Dendritic cell treated with granulocyte-macrophage colony-stimulating factor and Interleukin-4, amounts not matched to agents 40 ng/mL and 50 ng/mL, for 4 days (primary cell): ENCODE measurements around the gene UBE2J2.
"Not testable (repeated sequence)": the region's sequence is repeated elsewhere in the genome, so short reads cannot be mapped to it uniquely, and the experiment has no call there.

Source experiments
- H3K27ac Mint-ChIP-seq: one replicate; pipeline ENCODE4 v1.8.0; 2022; ENCODE audit warnings: mild to moderate bottlenecking, mixed read lengths
- H3K27me3 Mint-ChIP-seq: one replicate; pipeline ENCODE4 v1.8.0; 2022; ENCODE audit warnings: mild to moderate bottlenecking, mixed read lengths
- H3K36me3 Mint-ChIP-seq: one replicate; pipeline ENCODE4 v1.8.0; 2022; ENCODE audit warnings: low read depth, mixed read lengths
- H3K4me1 Mint-ChIP-seq: one replicate; pipeline ENCODE4 v1.8.0; 2022; ENCODE audit warnings: low read depth, mixed read lengths
- H3K4me3 Mint-ChIP-seq: one replicate; pipeline ENCODE4 v1.8.0; 2022; ENCODE audit warnings: mild to moderate bottlenecking, moderate library complexity, mixed read lengths
- H3K9me3 Mint-ChIP-seq: one replicate; pipeline ENCODE4 v1.8.0; 2022; ENCODE audit warnings: mixed read lengths
- intact Hi-C: fragments of 100-400 bp; cut with micrococcal nuclease; formaldehyde crosslinking; loops from one replicate; pipeline ENCODE4 v1.15.0; 2022

Gene UBE2J2

GRCh38 chr1:1273512-1274298 is at the start of gene UBE2J2:
Gene UBE2J2 (minus strand): TSS chr1:1273854. CDS start chr1:1267992, 5,862 bp downstream.
- H3K36me3 Mint-ChIP-seq = peaks cover 48% of the 10 kb centered on the region
- intact Hi-C loops = no loop called here
- H3K4me1 Mint-ChIP-seq = peaks cover 44% of the 10 kb centered on the region
- peak within 1 kb of the TSS; percentile 86 for H3K4me3 Mint-ChIP-seq
- no peaks in the 10 kb centered on the region for H3K27me3 Mint-ChIP-seq
- H3K9me3 Mint-ChIP-seq = no peaks in the 10 kb centered on the region
- peak within 1 kb of the TSS; percentile 84 for H3K27ac Mint-ChIP-seq

DNA sequence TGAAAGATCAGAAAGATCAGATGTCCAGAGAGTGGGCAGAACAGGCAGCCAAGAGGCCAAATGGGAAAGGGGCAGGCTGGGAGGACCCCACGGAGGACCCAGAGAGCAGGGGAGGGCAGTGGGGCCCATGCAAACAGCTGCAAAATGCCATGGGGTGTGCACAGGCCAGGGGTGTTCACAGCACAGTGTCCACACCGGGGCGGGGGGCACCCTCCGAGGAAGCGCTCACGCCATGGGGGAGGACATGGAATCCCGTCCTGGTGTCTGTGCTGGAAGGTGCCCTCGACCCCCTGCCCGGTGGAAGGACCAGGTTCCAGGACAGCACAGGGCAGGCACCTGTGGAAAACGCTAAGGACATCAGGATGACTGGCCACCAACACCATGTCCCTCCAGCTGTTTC is 49.3 kb upstream of the UBE2J2 start:
- Mint-ChIP-seq H3K27ac (no peak overlapping the region), H3K36me3 (peaks cover 68% of the 10 kb centered on the region), H3K9me3 (no peaks in the 10 kb centered on the region), H3K4me1 (peaks cover 43% of the 10 kb centered on the region), H3K4me3 (peak overlapping the region; percentile 80), H3K27me3 (no peaks in the 10 kb centered on the region)
- intact Hi-C loops = no loop called here

- Mint-ChIP-seq H3K36me3 (peaks cover 68% of the 10 kb centered on the region), H3K27me3 (no peaks in the 10 kb centered on the region), H3K9me3 (no peaks in the 10 kb centered on the region), H3K4me3 (peak overlapping the region; percentile 41), H3K4me1 (peaks cover 43% of the 10 kb centered on the region), H3K27ac (no peak overlapping the region)
- intact Hi-C loops = no loop called here
Measured at GRCh38 chr1:1322418-1322817, 48.8 kb upstream of the UBE2J2 start.

DNA sequence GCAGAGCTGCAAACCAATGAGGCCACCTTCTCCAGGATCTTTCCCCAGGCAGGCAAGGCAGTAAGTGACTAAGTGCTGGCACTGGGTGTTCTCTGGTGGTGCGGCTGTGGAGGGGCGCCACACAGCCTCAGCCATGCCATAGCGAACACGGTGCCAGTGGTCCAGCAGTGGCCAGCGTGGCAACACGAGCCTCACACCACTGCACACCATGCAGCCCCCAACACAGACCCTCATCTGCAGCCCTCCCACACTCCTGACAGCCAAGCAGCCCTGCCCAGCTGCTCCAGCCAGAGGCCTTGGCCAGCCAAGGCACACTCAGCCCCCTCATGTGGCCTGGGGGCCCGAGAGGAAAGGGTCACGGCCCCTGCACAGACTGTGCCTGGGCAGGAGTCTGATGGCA is 47.8 kb upstream of the UBE2J2 start:
- intact Hi-C loops = no loop called here
- H3K27ac Mint-ChIP-seq = no peak overlapping the region
- peaks cover 65% of the 10 kb centered on the region for H3K36me3 Mint-ChIP-seq
- H3K4me1 Mint-ChIP-seq = peaks cover 43% of the 10 kb centered on the region
- no peaks in the 10 kb centered on the region for H3K27me3 Mint-ChIP-seq
- H3K9me3 Mint-ChIP-seq = no peaks in the 10 kb centered on the region
- no peak overlapping the region for H3K4me3 Mint-ChIP-seq

- intact Hi-C loops = no loop called here
- H3K9me3 Mint-ChIP-seq = no peaks in the 10 kb centered on the region
- H3K4me1 Mint-ChIP-seq = peaks cover 37% of the 10 kb centered on the region
- no peak overlapping the region for H3K4me3 Mint-ChIP-seq
- H3K36me3 Mint-ChIP-seq = peaks cover 68% of the 10 kb centered on the region
- no peaks in the 10 kb centered on the region for H3K27me3 Mint-ChIP-seq
- no peak overlapping the region for H3K27ac Mint-ChIP-seq
Measured at GRCh38 chr1:1320666-1321448, 47.2 kb upstream of the UBE2J2 start.

DNA sequence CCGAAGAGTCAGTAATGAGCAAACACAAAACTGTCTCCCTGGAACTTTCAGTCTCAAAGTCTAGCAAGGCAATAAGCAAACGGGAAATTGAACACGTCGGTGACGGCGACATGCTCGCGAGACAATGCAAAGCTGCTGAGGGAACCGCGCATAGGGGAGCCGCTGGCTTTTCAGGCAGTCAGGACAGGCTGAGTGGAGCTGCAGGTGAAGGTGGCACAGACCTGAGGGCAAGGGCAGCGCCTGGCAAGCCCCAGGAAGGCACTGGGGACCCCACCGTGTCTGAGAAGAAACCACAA is 45.9 kb upstream of the UBE2J2 start:
- Mint-ChIP-seq H3K36me3 (peaks cover 79% of the 10 kb centered on the region), H3K4me3 (no peak overlapping the region), H3K4me1 (peaks cover 35% of the 10 kb centered on the region), H3K27ac (no peak overlapping the region), H3K9me3 (no peaks in the 10 kb centered on the region), H3K27me3 (no peaks in the 10 kb centered on the region)
- intact Hi-C loops = no loop called here

DNA sequence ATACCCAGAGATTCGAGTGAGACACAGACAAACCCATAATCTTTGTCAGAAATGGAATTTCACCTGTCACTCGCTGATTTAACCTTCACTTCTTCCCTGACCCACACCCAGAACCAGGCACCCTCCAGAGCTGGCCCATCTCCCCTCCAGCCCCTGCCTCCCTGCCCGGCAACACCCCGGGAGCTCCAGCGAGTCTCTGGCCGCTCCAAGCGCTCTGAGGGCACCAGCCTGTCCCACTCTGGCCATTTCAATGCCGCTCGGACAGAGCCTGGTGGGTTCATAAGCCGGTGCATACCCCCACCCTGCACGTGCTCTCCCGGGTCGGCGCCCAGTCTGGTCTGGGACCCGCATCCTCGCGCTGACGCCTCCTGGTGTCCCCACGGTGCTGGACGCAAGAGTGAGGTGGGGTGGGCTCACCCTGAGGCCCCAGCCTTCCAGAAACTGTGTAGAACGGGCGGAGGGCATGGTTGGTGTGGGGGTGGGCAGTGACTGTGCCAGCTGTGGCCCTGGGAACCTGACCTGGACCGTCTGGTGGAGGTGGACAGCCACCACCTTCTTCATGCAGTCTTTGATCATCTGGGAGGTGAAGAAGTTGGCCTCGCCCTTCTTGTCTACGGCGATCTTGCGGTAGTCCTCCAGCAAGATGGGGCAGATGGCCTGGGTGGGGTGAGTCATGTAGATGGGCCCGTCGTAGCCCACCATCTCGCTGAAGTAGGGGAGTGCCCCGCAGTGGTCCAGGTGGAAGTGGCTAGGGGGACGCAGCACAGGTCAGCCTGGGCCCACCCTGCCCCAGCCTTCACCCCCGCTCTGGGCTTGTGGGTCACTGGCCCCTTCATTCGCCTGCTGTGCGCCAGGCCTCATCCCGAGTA is 45.4 kb upstream of the UBE2J2 start:
- no peaks in the 10 kb centered on the region for H3K27me3 Mint-ChIP-seq
- no peaks in the 10 kb centered on the region for H3K9me3 Mint-ChIP-seq
- no peak overlapping the region for H3K27ac Mint-ChIP-seq
- peaks cover 80% of the 10 kb centered on the region for H3K36me3 Mint-ChIP-seq
- intact Hi-C loops = no loop called here
- H3K4me1 Mint-ChIP-seq = peaks cover 35% of the 10 kb centered on the region
- H3K4me3 Mint-ChIP-seq = no peak overlapping the region

GRCh38 chr1:1318131-1318652 is 44.5 kb upstream of the UBE2J2 start:
- no peak overlapping the region for H3K27ac Mint-ChIP-seq

GRCh38 chr1:1317420-1317819 is 43.8 kb upstream of the UBE2J2 start:
- intact Hi-C loops = no loop called here
- H3K36me3 Mint-ChIP-seq = peaks cover 90% of the 10 kb centered on the region
- peak overlapping the region; percentile 50 for H3K27ac Mint-ChIP-seq
- no peak overlapping the region for H3K4me3 Mint-ChIP-seq
- no peaks in the 10 kb centered on the region for H3K9me3 Mint-ChIP-seq
- no peaks in the 10 kb centered on the region for H3K27me3 Mint-ChIP-seq
- peaks cover 21% of the 10 kb centered on the region for H3K4me1 Mint-ChIP-seq

More at GRCh38 chr1:1318131-1318652, 44.5 kb upstream of the UBE2J2 start:
- Mint-ChIP-seq H3K9me3 (no peaks in the 10 kb centered on the region), H3K4me3 (no peak overlapping the region), H3K27me3 (no peaks in the 10 kb centered on the region), H3K36me3 (peaks cover 88% of the 10 kb centered on the region), H3K4me1 (peaks cover 29% of the 10 kb centered on the region)
- intact Hi-C loops = no loop called here

DNA sequence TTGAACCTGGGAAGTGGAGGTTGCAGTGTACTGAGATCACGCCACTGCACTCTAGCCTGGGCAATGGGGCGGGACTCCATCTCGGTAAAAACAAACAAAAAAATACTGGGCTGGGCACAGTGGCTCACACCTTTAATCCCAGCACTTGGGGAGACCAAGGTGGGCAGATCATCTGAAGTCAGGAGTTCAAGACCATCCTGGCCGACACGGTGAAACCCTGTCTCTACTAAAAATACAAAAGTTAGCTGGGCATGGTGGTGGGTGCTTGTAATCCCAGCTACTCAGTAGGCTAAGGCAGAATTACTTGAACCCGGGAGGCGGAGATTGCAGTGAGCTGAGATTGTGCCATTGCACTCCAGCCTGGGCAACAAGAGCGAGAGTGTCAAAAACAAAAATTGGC is 42.5 kb upstream of the UBE2J2 start:
- H3K4me3 Mint-ChIP-seq, H3K27me3 Mint-ChIP-seq, intact Hi-C loops, H3K9me3 Mint-ChIP-seq: not testable (repeated sequence)
- H3K27ac Mint-ChIP-seq = peak overlapping the region; percentile 31
- H3K4me1 Mint-ChIP-seq = peaks cover 11% of the 10 kb centered on the region
- H3K36me3 Mint-ChIP-seq = peaks cover 96% of the 10 kb centered on the region

GRCh38 chr1:1315435-1315954 is 41.8 kb upstream of the UBE2J2 start:
- H3K4me3 Mint-ChIP-seq = no peak overlapping the region
- no peak overlapping the region for H3K27ac Mint-ChIP-seq

GRCh38 chr1:1314678-1315335 is 41.2 kb upstream of the UBE2J2 start:
- Mint-ChIP-seq H3K4me3 (no peak overlapping the region), H3K9me3 (no peaks in the 10 kb centered on the region), H3K27ac (no peak overlapping the region), H3K36me3 (peaks cover 97% of the 10 kb centered on the region), H3K27me3 (no peaks in the 10 kb centered on the region), H3K4me1 (peaks cover 7% of the 10 kb centered on the region)
- intact Hi-C loops = no loop called here

More at GRCh38 chr1:1315435-1315954, 41.8 kb upstream of the UBE2J2 start:
- intact Hi-C loops = no loop called here
- Mint-ChIP-seq H3K4me1 (peaks cover 5% of the 10 kb centered on the region), H3K9me3 (no peaks in the 10 kb centered on the region), H3K27me3 (no peaks in the 10 kb centered on the region), H3K36me3 (peaks cover 97% of the 10 kb centered on the region)

GRCh38 chr1:1314237-1314586 is 40.6 kb upstream of the UBE2J2 start:
- no peak overlapping the region for H3K27ac Mint-ChIP-seq
- H3K4me1 Mint-ChIP-seq = peaks cover 13% of the 10 kb centered on the region
- no peaks in the 10 kb centered on the region for H3K27me3 Mint-ChIP-seq
- intact Hi-C loops = no loop called here
- peaks cover 97% of the 10 kb centered on the region for H3K36me3 Mint-ChIP-seq
- no peak overlapping the region for H3K4me3 Mint-ChIP-seq
- H3K9me3 Mint-ChIP-seq = no peaks in the 10 kb centered on the region
